ENCODE results near the gene SPI1. TPM values are rescaled to one million over a fixed set of nuclear protein-coding genes. Genes with fewer than 3 reads are reported as not detected.

The SPI1 gene
- total RNA-seq, 1 donor from 2014 or later = not detected

DNA sequence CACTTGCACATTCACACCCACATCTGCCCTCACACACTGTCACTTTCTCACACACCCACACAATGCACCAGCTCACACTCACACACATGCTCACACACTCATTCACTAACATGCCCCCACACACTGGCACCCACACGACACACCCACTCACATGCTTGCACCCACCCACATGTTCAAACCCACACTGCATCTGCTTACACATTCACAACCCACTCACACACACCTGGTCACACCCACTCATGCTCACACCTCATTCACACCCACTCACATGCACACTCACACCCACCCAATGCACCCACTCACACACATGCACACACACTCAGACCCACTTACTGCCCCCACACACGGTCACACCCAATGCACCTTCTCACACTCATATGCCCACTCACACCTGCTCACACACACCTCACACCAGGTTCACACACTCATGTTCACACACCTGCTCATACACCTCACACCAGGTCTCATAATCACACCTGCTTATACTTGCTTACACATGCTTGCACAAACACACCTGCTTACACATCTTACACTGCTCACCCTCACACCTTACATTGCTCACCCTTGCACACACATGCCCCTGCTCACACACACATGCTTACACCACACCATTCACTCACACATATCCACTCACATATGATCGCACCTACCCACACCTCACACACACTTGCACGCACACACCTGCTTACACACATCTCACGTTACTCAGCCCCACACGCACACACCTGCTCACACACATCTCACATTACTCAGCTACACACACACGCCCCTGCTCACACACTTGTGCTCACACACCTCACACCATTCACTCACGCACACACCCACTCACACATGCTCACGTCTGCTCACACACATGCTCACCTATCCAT lies 22.0 kb downstream of the SPI1 start:
- no peaks in the 10 kb centered on the region for H3K9me3 Mint-ChIP-seq
- Histone ChIP-seq H3K4me2 (no peak overlapping the region), H3K9me3 (ENCODE audit: low read depth) (no peaks in the 10 kb centered on the region), H3K4me3 (no peak overlapping the region), H3F3A (ENCODE audit: low read depth) (peaks cover 25% of the 10 kb centered on the region), H3K27ac (no peak overlapping the region), H4K20me1 (ENCODE audit: low read depth) (no peaks in the 10 kb centered on the region), H3K4me1 (peaks cover 3% of the 10 kb centered on the region), H2AFZ (replicated peaks) (no peak overlapping the region), H3K9ac (no peak overlapping the region), H3K36me3 (no peaks in the 10 kb centered on the region), H3K79me2 (ENCODE audit: low read depth) (no peaks in the 10 kb centered on the region), H3K27me3 (no peaks in the 10 kb centered on the region)
- DNase-seq (ENCODE audit: low spot score) = no peak
- no peak overlapping the region for H3K4me3 Mint-ChIP-seq
- H3K27me3 Mint-ChIP-seq (ENCODE audit: insufficient read depth, low read depth) = peaks cover 2% of the 10 kb centered on the region
- H3K36me3 Mint-ChIP-seq = no peaks in the 10 kb centered on the region
- H3K4me1 Mint-ChIP-seq = peaks cover 3% of the 10 kb centered on the region
- TF ChIP-seq, protein P1, sequence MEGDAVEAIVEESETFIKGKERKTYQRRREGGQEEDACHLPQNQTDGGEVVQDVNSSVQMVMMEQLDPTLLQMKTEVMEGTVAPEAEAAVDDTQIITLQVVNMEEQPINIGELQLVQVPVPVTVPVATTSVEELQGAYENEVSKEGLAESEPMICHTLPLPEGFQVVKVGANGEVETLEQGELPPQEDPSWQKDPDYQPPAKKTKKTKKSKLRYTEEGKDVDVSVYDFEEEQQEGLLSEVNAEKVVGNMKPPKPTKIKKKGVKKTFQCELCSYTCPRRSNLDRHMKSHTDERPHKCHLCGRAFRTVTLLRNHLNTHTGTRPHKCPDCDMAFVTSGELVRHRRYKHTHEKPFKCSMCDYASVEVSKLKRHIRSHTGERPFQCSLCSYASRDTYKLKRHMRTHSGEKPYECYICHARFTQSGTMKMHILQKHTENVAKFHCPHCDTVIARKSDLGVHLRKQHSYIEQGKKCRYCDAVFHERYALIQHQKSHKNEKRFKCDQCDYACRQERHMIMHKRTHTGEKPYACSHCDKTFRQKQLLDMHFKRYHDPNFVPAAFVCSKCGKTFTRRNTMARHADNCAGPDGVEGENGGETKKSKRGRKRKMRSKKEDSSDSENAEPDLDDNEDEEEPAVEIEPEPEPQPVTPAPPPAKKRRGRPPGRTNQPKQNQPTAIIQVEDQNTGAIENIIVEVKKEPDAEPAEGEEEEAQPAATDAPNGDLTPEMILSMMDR (IDR thresholded peaks at IDR 0.05) = no peak
- TF ChIP-seq EZH2phosphoT487 (IDR thresholded peaks at IDR 0.05) = no peak
- TF ChIP-seq EZH2 (IDR thresholded peaks at IDR 0.05) = no peak
- no peak overlapping the region for H3K27ac Mint-ChIP-seq

DNA sequence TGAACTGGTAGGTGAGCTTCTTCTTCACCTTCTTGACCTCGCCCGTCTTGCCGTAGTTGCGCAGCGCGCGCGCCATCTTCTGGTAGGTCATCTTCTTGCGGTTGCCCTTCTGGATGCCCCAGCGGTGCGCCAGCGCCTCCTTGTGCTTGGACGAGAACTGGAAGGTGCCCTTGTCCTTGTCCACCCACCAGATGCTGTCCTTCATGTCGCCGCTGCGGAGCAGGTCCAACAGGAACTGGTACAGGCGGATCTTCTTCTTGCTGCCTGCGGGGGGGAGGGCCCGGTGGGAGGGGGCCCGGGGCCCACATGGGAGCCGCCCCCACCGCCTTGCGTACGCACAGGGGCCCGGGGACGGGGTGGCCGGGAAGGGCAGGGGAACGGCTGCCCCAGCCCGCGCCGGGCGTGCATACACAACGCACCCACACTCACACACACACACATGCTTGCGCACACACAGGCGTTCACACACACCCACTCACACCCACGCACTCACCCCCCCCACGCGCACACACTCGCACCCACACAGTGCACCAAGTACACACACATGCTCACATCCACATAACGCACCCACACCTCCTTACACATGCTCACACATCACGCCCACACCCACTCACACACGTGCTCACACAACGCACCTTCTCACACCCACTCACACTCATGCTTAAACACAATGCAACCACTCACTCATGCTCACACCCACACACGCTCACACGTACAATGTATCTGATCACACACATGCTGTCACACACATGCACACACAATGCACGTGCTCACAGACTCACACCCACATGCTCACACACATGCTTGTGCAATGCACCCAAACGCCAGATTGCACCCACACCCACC lies 22.8 kb downstream of the SPI1 start:
- H4K20me1 ChIP-seq (ENCODE audit: low read depth) = no peaks in the 10 kb centered on the region
- peak overlapping the region; percentile 89 for H3K4me2 ChIP-seq
- H2AFZ ChIP-seq (replicated peaks) = peak overlapping the region; percentile 95
- peak overlapping the region; percentile 78 for H3K4me3 Mint-ChIP-seq
- H3K4me1 Mint-ChIP-seq = peaks cover 3% of the 10 kb centered on the region
- no peaks in the 10 kb centered on the region for H3K9me3 Mint-ChIP-seq
- H3K9me3 ChIP-seq (ENCODE audit: low read depth) = no peaks in the 10 kb centered on the region
- TF ChIP-seq, protein P1 (IDR thresholded peaks at IDR 0.05) = peak; percentile 99
- no peak for TF ChIP-seq EZH2phosphoT487 (IDR thresholded peaks at IDR 0.05)
- peaks cover 25% of the 10 kb centered on the region for H3F3A ChIP-seq (ENCODE audit: low read depth)
- DNase-seq (ENCODE audit: low spot score) = peak; percentile 96
- H3K27me3 Mint-ChIP-seq (ENCODE audit: insufficient read depth, low read depth) = peaks cover 5% of the 10 kb centered on the region
- H3K9ac ChIP-seq = no peak overlapping the region
- H3K4me3 ChIP-seq = peak overlapping the region; percentile 55
- no peaks in the 10 kb centered on the region for H3K36me3 ChIP-seq
- H3K27me3 ChIP-seq = no peaks in the 10 kb centered on the region
- peak overlapping the region; percentile 76 for H3K27ac Mint-ChIP-seq
- H3K4me1 ChIP-seq = peaks cover 3% of the 10 kb centered on the region
- H3K36me3 Mint-ChIP-seq = no peaks in the 10 kb centered on the region
- H3K27ac ChIP-seq = no peak overlapping the region
- no peaks in the 10 kb centered on the region for H3K79me2 ChIP-seq (ENCODE audit: low read depth)

DNA sequence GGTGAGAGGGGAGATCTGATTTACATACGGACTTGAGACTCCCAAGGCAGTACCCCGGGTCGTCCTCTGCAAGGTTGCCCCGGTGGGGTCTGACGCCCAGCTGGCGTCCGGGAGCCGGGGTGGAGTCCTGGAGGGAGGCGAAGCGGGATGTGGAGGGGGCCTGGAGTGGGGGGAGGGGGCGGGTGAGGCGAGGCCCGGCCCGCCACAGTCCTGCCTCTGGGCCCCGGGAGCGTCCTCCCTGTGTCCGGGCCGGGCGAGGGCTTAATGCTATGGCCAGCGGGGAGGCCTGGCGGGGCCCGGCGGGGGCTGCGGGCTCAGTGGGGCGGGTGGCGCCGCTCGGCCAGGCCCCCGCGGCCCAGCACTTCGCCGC lies 23.4 kb downstream of the SPI1 start:
- DNase-seq (ENCODE audit: low spot score) = no peak
- Histone ChIP-seq H3K9ac (no peak overlapping the region), H4K20me1 (ENCODE audit: low read depth) (no peaks in the 10 kb centered on the region), H3K4me3 (peak overlapping the region; percentile 55), H3K9me3 (ENCODE audit: low read depth) (no peaks in the 10 kb centered on the region), H3K27ac (no peak overlapping the region), H2AFZ (replicated peaks) (peak overlapping the region; percentile 95), H3K79me2 (ENCODE audit: low read depth) (no peaks in the 10 kb centered on the region), H3K36me3 (no peaks in the 10 kb centered on the region), H3K27me3 (no peaks in the 10 kb centered on the region), H3K4me2 (peak overlapping the region; percentile 89), H3F3A (ENCODE audit: low read depth) (peaks cover 25% of the 10 kb centered on the region), H3K4me1 (peaks cover 3% of the 10 kb centered on the region)
- H3K27ac Mint-ChIP-seq = no peak overlapping the region
- peaks cover 3% of the 10 kb centered on the region for H3K4me1 Mint-ChIP-seq
- no peaks in the 10 kb centered on the region for H3K9me3 Mint-ChIP-seq
- TF ChIP-seq, protein P1 (IDR thresholded peaks at IDR 0.05) = no peak
- TF ChIP-seq EZH2 (IDR thresholded peaks at IDR 0.05) (no peak), EZH2phosphoT487 (IDR thresholded peaks at IDR 0.05) (no peak)
- peak overlapping the region; percentile 78 for H3K4me3 Mint-ChIP-seq
- H3K36me3 Mint-ChIP-seq = no peaks in the 10 kb centered on the region
- peaks cover 5% of the 10 kb centered on the region for H3K27me3 Mint-ChIP-seq (ENCODE audit: insufficient read depth, low read depth)

Data from neural progenitor cell (in vitro differentiated cells).